HG02852 (cell line): ENCODE data around the gene COL25A1.

Experiments used
- ATAC-seq: cut with Tn5 transposase; IDR thresholded peaks from one replicate; pipeline ENCODE4 v1.9.1; 2021; ENCODE audit warnings: mild to moderate bottlenecking, moderate library complexity; ENCODE audit not compliant: unreplicated experiment

The COL25A1 gene

GRCh38 chr4:108833046-108833445 lies 469.4 kb downstream of the COL25A1 start:
- ATAC-seq: no peak

- ATAC-seq: no peak
These were observed 470.6 kb downstream of the COL25A1 start for GRCh38 chr4:108831886-108832285.

GRCh38 chr4:108831291-108831690 lies 471.2 kb downstream of the COL25A1 start:
- no peak for ATAC-seq

- ATAC-seq: no peak
These were observed 471.8 kb downstream of the COL25A1 start for GRCh38 chr4:108830509-108831244.

GRCh38 chr4:108829966-108830492 lies 472.4 kb downstream of the COL25A1 start:
- no peak for ATAC-seq

GRCh38 chr4:108828620-108829019 lies 473.8 kb downstream of the COL25A1 start:
- no peak for ATAC-seq

GRCh38 chr4:108825737-108826136 lies 476.7 kb downstream of the COL25A1 start:
- ATAC-seq: no peak

GRCh38 chr4:108821351-108821930 lies 481.0 kb downstream of the COL25A1 start:
- ATAC-seq: no peak

- ATAC-seq: no peak
These were observed 481.7 kb downstream of the COL25A1 start for GRCh38 chr4:108820492-108821350.

- ATAC-seq: peak; percentile 45
These were observed 488.1 kb downstream of the COL25A1 start for GRCh38 chr4:108814326-108814725.

- ATAC-seq: no peak
These were observed 489.2 kb downstream of the COL25A1 start for GRCh38 chr4:108813261-108813660.

- no peak for ATAC-seq
These were observed 491.0 kb downstream of the COL25A1 start for GRCh38 chr4:108811486-108811885.

- no peak for ATAC-seq
These were observed 492.4 kb downstream of the COL25A1 start for GRCh38 chr4:108810087-108810486.

- no peak for ATAC-seq
These were observed 497.7 kb downstream of the COL25A1 start for GRCh38 chr4:108804648-108805273.

- no peak for ATAC-seq
These were observed 503.2 kb downstream of the COL25A1 start for GRCh38 chr4:108799306-108799705.

GRCh38 chr4:108796173-108796572 lies 506.3 kb downstream of the COL25A1 start:
- no peak for ATAC-seq

- ATAC-seq: no peak
These were observed 506.7 kb downstream of the COL25A1 start for GRCh38 chr4:108795733-108796132.

GRCh38 chr4:108794136-108794535 lies 508.3 kb downstream of the COL25A1 start:
- no peak for ATAC-seq

GRCh38 chr4:108793415-108793814 lies 509.0 kb downstream of the COL25A1 start:
- no peak for ATAC-seq

- no peak for ATAC-seq
These were observed 513.7 kb downstream of the COL25A1 start for GRCh38 chr4:108788731-108789130.

- ATAC-seq: no peak
These were observed 514.7 kb downstream of the COL25A1 start for GRCh38 chr4:108787724-108788123.
